Measurements from ENCODE around the gene FYN.

DNA sequence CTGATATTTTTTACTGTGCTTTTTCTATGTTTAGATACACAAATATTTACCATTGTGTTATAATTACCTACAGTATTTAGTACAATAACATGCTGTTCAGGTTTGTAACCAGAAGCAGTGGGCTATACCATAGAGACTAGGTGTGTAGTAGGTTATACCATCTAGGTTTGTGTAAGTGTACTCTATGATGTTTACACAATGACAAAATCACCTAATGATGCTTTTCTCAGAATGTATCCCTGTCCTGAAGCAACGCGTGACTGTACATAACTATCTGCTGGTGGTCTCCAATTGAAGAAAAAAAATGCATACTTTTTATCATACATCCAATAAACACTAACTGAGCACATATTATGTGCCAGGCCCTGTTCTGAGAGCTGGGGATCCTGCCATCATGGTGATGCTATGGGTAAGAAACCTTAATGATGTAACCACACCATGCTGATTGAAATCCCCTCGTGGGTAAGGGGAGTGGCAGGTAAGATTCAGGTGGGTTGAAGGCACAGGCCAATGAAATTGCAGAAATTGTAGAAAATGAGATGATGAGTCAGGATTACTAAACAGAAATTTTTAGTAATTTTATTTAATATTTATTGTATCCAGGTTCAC lies 76.8 kb downstream of the FYN start:
- TF ChIP-seq, protein P1, sequence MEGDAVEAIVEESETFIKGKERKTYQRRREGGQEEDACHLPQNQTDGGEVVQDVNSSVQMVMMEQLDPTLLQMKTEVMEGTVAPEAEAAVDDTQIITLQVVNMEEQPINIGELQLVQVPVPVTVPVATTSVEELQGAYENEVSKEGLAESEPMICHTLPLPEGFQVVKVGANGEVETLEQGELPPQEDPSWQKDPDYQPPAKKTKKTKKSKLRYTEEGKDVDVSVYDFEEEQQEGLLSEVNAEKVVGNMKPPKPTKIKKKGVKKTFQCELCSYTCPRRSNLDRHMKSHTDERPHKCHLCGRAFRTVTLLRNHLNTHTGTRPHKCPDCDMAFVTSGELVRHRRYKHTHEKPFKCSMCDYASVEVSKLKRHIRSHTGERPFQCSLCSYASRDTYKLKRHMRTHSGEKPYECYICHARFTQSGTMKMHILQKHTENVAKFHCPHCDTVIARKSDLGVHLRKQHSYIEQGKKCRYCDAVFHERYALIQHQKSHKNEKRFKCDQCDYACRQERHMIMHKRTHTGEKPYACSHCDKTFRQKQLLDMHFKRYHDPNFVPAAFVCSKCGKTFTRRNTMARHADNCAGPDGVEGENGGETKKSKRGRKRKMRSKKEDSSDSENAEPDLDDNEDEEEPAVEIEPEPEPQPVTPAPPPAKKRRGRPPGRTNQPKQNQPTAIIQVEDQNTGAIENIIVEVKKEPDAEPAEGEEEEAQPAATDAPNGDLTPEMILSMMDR (conservative IDR thresholded peaks at IDR 0.05; ENCODE audit: low read depth, low read length), result no peak
- TF ChIP-seq BHLHE40 (IDR thresholded peaks at IDR 0.05; ENCODE audit: low read depth, low read length), result no peak

Data from IMR-90 (cell line).